ENCODE results near the gene CENPE.
"Not testable (repeated sequence)": the region's sequence is repeated elsewhere in the genome, so short reads cannot be mapped to it uniquely, and the experiment has no call there.

The CENPE gene

DNA sequence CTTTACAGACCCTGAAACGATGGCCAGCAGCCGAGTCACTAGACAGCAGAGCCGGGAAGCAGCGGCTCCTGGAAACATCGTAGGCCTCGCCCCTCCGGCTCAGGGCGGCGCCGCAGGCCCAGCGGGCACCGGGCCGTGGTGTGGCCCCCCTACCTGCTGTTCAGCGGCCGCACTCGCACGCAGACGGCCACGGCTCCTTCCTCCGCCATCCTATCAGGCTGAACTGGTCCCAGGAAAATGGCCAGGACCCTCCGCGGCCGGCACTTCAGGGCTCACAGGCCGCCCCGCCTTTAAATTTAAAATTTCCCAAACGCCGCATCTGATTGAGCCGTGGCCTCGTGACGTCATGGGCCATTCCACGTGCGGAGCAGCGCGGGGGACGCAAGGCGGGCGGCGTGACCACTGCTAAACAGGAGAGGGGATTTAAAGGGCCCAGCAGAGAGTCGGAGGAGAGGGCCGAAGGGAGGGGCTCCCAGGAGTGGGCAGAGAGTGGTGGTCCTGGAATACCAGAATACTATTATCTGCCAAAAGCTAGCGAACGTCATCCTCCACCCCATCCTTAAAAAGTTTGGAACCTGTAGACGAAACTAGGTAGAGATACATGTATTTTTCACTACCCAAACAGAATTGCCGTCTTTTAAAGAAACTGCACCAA, at the start of gene CENPE:
Gene CENPE (minus strand): TSS at position 233 of the 655 bp plus-strand sequence. CDS start 24 bp downstream, at position 209.
- in situ Hi-C loops (cut with MboI; ENCODE audit: low pct_unique_long_range_greater_than_20kb, low sequenced_read_pairs), result no loop called here
- DNase-seq, result peak; percentile 95

- no peak for DNase-seq
- in situ Hi-C loops (cut with MboI; ENCODE audit: low pct_unique_long_range_greater_than_20kb, low sequenced_read_pairs), result no loop called here
These were observed 46.1 kb upstream of the CENPE start for GRCh38 chr4:103244251-103244650.

GRCh38 chr4:103230938-103231337, 32.8 kb upstream of the CENPE start:
- DNase-seq; in situ Hi-C loops (cut with MboI; ENCODE audit: low pct_unique_long_range_greater_than_20kb, low sequenced_read_pairs): not testable (repeated sequence)

DNA sequence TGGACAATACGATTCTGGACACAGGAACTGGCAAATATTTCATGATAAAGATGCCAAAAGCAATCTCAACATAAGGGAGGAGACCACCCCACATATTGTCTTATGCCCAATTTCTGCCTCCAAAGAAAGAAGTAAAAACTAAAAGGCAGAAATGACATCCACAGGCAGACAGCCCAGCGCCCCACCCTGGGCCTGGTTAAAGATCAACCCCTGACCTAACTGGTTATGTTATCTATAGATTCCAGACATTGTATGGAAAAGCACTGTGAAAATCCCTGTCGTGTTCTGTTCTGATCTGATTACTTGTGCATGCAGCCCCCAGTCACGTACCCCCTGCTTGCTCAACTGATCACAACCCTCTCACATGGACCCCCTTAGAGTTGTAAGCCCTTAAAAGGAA, 25.4 kb upstream of the CENPE start:
- in situ Hi-C loops (cut with MboI; ENCODE audit: low pct_unique_long_range_greater_than_20kb, low sequenced_read_pairs); DNase-seq: not testable (repeated sequence)

DNA sequence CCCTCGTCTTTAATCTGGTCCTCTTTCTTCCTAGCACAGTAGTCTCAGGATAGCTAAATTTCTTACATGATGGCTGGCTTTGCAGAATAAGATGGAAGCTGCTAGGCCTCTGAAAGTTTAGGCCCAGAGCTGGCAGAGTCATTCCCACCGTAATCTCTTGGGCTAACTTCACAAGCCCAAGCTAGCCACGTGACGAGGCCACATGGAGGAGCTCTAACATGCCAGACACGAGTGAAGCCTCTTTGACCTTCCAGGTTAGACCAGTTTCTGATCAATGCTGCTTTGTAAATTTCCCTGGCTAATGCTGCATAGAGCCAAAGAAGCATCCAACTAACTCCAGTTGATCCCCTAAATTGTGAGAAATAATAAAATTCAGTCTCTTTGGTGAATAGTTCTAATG, 9.5 kb upstream of the CENPE start:
- no peak for DNase-seq
- in situ Hi-C loops (cut with MboI; ENCODE audit: low pct_unique_long_range_greater_than_20kb, low sequenced_read_pairs), result no loop called here

- DNase-seq, result peak; percentile 9
- in situ Hi-C loops (cut with MboI; ENCODE audit: low pct_unique_long_range_greater_than_20kb, low sequenced_read_pairs), result no loop called here
These were observed 6.0 kb upstream of the CENPE start for GRCh38 chr4:103204111-103204510.

DNA sequence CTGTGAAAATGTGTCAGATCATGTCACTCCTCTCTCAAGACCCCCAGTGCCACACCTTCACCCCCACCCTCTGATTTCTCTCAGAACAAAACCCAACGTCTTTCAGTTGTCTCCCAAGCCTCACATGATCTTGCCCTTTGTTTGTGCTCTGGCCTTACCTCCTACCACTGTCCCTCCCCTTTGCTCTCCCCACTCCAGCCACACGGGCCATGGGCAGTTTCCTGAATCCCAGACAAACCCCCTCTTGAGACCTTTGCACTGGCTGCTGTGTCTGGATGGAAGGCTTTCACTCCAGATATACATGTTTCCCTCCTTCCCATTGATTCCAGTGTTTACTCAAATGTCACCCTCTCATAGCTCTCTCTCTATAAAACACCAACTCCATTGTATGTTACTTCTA, 3.6 kb upstream of the CENPE start:
- in situ Hi-C loops (cut with MboI; ENCODE audit: low pct_unique_long_range_greater_than_20kb, low sequenced_read_pairs), result no loop called here
- DNase-seq, result no peak

DNA sequence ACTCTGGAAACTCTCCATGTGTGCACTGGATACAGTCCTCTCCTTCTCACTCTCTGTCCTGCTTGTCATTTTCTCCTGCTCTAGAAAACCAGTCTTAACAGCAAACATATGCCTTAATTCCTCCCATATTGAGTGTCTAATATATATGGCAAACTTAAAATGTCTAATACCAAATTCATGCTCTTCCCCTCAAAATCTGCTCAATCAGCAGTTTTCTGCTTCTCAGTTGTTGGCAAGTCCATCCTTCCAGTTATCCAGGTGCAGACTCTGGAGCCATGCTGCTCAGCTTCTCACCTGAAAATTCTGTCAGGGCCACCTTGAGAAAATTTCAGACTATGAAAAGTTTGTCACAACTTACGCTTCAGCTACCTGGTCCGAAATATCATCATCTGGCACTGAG, 3.1 kb upstream of the CENPE start:
- in situ Hi-C loops (cut with MboI; ENCODE audit: low pct_unique_long_range_greater_than_20kb, low sequenced_read_pairs), result no loop called here
- no peak for DNase-seq

GRCh38 chr4:103199009-103199408, 866 bp upstream of the CENPE start:
- DNase-seq, result no peak
- in situ Hi-C loops (cut with MboI; ENCODE audit: low pct_unique_long_range_greater_than_20kb, low sequenced_read_pairs), result no loop called here

- in situ Hi-C loops (cut with MboI; ENCODE audit: low pct_unique_long_range_greater_than_20kb, low sequenced_read_pairs), result no loop called here
These were observed 405 bp downstream of the CENPE start for GRCh38 chr4:103197765-103198110.

DNA sequence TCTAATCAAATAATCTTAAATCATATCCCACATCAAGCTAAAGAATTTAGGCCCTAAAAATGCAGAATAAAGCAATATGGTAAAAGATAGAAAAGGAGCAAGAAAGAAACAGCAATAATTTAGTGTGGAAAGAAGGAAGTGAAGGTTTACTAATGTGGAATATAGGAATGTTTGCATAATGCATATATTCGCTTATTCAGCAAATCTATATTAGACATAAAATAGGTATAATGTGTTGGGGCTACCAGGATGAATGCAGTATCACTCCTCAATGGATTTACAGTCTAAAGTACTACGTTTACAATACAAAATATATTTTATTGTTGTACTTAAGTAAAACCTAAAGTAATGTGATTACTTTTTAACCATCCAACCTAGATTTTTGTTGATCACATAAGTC, 4.7 kb downstream of the CENPE start:
- DNase-seq, result no peak
- in situ Hi-C loops (cut with MboI; ENCODE audit: low pct_unique_long_range_greater_than_20kb, low sequenced_read_pairs), result no loop called here

More at GRCh38 chr4:103197765-103198110, 405 bp downstream of the CENPE start:
- no peak for DNase-seq

- no peak for DNase-seq
- in situ Hi-C loops (cut with MboI; ENCODE audit: low pct_unique_long_range_greater_than_20kb, low sequenced_read_pairs), result no loop called here
These were observed 27.1 kb downstream of the CENPE start for GRCh38 chr4:103171006-103171405.

- in situ Hi-C loops (cut with MboI; ENCODE audit: low pct_unique_long_range_greater_than_20kb, low sequenced_read_pairs), result not testable (repeated sequence)
These were observed 28.4 kb downstream of the CENPE start for GRCh38 chr4:103169750-103170149.

GRCh38 chr4:103168993-103169392, 29.1 kb downstream of the CENPE start:
- DNase-seq, result no peak

More at GRCh38 chr4:103169750-103170149, 28.4 kb downstream of the CENPE start:
- DNase-seq, result not testable (repeated sequence)

GRCh38 chr4:103162176-103162575, 36.0 kb downstream of the CENPE start:
- in situ Hi-C loops (cut with MboI; ENCODE audit: low pct_unique_long_range_greater_than_20kb, low sequenced_read_pairs), result no loop called here
- DNase-seq, result no peak

More at GRCh38 chr4:103168993-103169392, 29.1 kb downstream of the CENPE start:
- in situ Hi-C loops (cut with MboI; ENCODE audit: low pct_unique_long_range_greater_than_20kb, low sequenced_read_pairs), result no loop called here

- no peak for DNase-seq
- in situ Hi-C loops (cut with MboI; ENCODE audit: low pct_unique_long_range_greater_than_20kb, low sequenced_read_pairs), result no loop called here
These were observed 39.4 kb downstream of the CENPE start for GRCh38 chr4:103158760-103159159.

DNA sequence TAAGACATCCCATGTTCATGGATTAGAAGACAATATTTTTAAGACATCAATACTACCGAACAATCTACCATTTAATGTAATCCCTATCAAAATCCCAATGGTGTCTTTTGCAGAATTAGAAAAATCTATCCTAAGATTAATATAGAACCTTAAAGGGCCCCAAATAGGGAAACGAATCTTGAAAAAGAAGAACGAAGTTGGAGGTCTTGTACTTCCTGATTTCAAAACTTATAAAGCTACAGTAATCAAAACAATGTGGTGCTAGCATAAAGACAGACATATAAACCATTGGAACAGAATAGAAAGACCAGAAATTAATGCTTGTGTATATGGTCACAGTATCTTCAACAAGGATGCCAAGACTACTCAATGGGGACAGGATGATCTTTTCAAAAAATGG, 42.0 kb downstream of the CENPE start:
- in situ Hi-C loops (cut with MboI; ENCODE audit: low pct_unique_long_range_greater_than_20kb, low sequenced_read_pairs), result no loop called here
- DNase-seq, result no peak

- DNase-seq, result no peak
- in situ Hi-C loops (cut with MboI; ENCODE audit: low pct_unique_long_range_greater_than_20kb, low sequenced_read_pairs), result no loop called here
These were observed 45.8 kb downstream of the CENPE start for GRCh38 chr4:103152381-103152780.

GRCh38 chr4:103150677-103151076, 47.5 kb downstream of the CENPE start:
- in situ Hi-C loops (cut with MboI; ENCODE audit: low pct_unique_long_range_greater_than_20kb, low sequenced_read_pairs), result no loop called here
- no peak for DNase-seq

- no peak for DNase-seq
- in situ Hi-C loops (cut with MboI; ENCODE audit: low pct_unique_long_range_greater_than_20kb, low sequenced_read_pairs), result no loop called here
These were observed 53.2 kb downstream of the CENPE start for GRCh38 chr4:103144926-103145325.

DNA sequence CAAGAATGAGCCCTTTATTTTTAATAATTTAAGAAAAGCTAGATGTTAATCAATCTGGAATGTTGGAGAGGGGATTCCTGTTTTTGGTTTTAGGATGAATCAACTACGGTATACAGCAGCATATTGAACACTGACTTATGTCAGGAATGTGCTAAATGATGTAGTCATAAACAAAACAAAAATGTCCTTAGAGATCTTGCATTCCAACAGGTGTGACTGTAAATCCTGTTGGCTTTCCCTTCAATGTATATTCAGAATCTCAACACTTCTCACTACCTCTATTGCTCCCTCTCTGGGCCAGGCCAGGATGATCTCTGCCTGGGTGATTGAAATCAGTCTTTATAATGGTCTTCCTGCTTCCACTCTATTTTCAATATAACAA, 60.7 kb downstream of the CENPE start:
- DNase-seq, result no peak
- in situ Hi-C loops (cut with MboI; ENCODE audit: low pct_unique_long_range_greater_than_20kb, low sequenced_read_pairs), result no loop called here
